Stomach (tissue), 9 donors: ENCODE measurements around the gene PFN2. TPM values are rescaled to one million over a fixed set of nuclear protein-coding genes. Genes with fewer than 3 reads are reported as not detected.

Source experiments
- DNase-seq, 2 donors: peaks; one replicate each; pipeline versions ENCODE4 v3.0.0 to v3.0.0-alpha.2; 2013 to 2019
- H3K27ac ChIP-seq, 5 donors: fragments of 200-600 bp in 4 of 5; sonication (generic) in 4 of 5; one replicate each; pipeline ENCODE4 v1.5.1; 2013 to 2019; ENCODE audit warnings: mild to moderate bottlenecking in 1 of 5, moderate library complexity in 1 of 5
- H3K27me3 ChIP-seq, 3 donors: fragments of 200-600 bp; sonication (generic); one replicate each; pipeline ENCODE4 v1.5.1; 2017 to 2019; ENCODE audit warnings: mixed run types in 1 of 3
- H3K36me3 ChIP-seq, 4 donors: fragments of 200-600 bp; sonication (generic); 1 replicate in 3 of 4; 2 replicates in 1 of 4; pipeline ENCODE4 v1.5.1; 2016 to 2019
- H3K4me1 ChIP-seq, 4 donors: fragments of 200-600 bp; sonication (generic); one replicate each; pipeline ENCODE4 v1.5.1; 2016 to 2019
- H3K4me3 ChIP-seq, 4 donors: fragments of 200-600 bp; sonication (generic) in 3 of 4; one replicate each; pipeline ENCODE4 v1.5.1; 2016 to 2019; ENCODE audit warnings: mild to moderate bottlenecking in 1 of 4
- H3K9me3 ChIP-seq, 4 donors: fragments of 200-600 bp; sonication (generic); one replicate each; pipeline ENCODE4 v1.5.1; 2016 to 2019
- CTCF ChIP-seq, 7 experiments: fragments of 450-650 bp in 4 of 7; fragments of 200-600 bp in 3 of 7; sonication (generic) in 3 of 7; IDR thresholded peaks; one replicate each; pipeline ENCODE4 v1.5.1; 2016 to 2019; ENCODE audit warnings: antibody characterized with exemption in 7 of 7, control low read depth in 2 of 7, mild to moderate bottlenecking in 1 of 7
- EP300 ChIP-seq: sonication (generic); formaldehyde crosslinking; IDR thresholded peaks from one replicate; pipeline ENCODE4 v1.6.1; 2017; ENCODE audit warnings: antibody characterized with exemption
- POLR2A ChIP-seq, 4 donors: fragments of 450-650 bp; IDR thresholded peaks; one replicate each; pipeline ENCODE4 v1.6.1; 2016; ENCODE audit warnings: antibody characterized with exemption in 4 of 4, control low read depth in 2 of 4, mild to moderate bottlenecking in 1 of 4, moderate library complexity in 1 of 4
- POLR2AphosphoS5 ChIP-seq, 3 donors: sonication (generic); formaldehyde crosslinking; IDR thresholded peaks; one replicate each; pipeline ENCODE4 v1.6.1; 2016; ENCODE audit warnings: antibody characterized with exemption in 3 of 3
- WGBS, 5 donors: extraction: QIAGEN DNeasy Blood & Tissue Kit in 3 of 5; methylation state at CpG; one replicate each; pipeline versions ENCODE4 v1.1.5 to v1.1.7; 2013 to 2018; 5-methylcytosine and 5-hydroxymethylcytosine counted together
- intact Hi-C: fragments of 100-400 bp; cut with DNase I; formaldehyde crosslinking; loops from one replicate; pipeline ENCODE4 v1.15.1; 2023; ENCODE audit warnings: low total_unique reads
- polyA plus RNA-seq, 3 donors: library from polyadenylated mRNA; stranded (reverse); fragments of 200-250 nt; gene quantifications; one replicate each; pipeline ENCODE4 v1.2.3, GENCODE V29; 2013
- total RNA-seq, 5 donors: library from RNA; depleted of rRNA; stranded (reverse); fragments of >200 nt; gene quantifications; one replicate each; pipeline versions ENCODE4 v1.1.0 to v1.2.3, GENCODE V29; 2014 to 2016
- donor health status: healthy with polysubstance abuse.
- donor health status: Bipolar disorder and iron deficiency.
- donor health status: healthy.

Gene PFN2
- total and polyA plus RNA-seq, 8 donors, result 1.2 to 130 (median 38.4) TPM

GRCh38 chr3:150013801-150014200, 43.1 kb upstream of the PFN2 start:
- intact Hi-C loops, result no loop called here
- Histone ChIP-seq H3K27me3 (no peaks in the 10 kb centered on the region), H3K27ac (no peak overlapping the region), H3K4me3 (no peak overlapping the region), H3K36me3 (no peaks in the 10 kb centered on the region), H3K4me1 (no peaks in the 10 kb centered on the region), H3K9me3 (no peaks in the 10 kb centered on the region)
- TF ChIP-seq POLR2AphosphoS5 (IDR thresholded peaks at IDR 0.05) (no peak), POLR2A (IDR thresholded peaks at IDR 0.05) (no peak), CTCF (IDR thresholded peaks at IDR 0.05) (no peak), EP300 (no peak)
- no peak for DNase-seq
- WGBS, 5 donors, result 85 to 98% (median 95%) methylated on average over 2 of the region's 2 CpGs

GRCh38 chr3:150006794-150007193, 36.1 kb upstream of the PFN2 start:
- no peak overlapping the region for H3K27ac ChIP-seq
- no peak overlapping the region for H3K4me3 ChIP-seq
- no peak for TF ChIP-seq POLR2A (IDR thresholded peaks at IDR 0.05)
- no peak for TF ChIP-seq CTCF (IDR thresholded peaks at IDR 0.05)
- no peak for TF ChIP-seq POLR2AphosphoS5 (IDR thresholded peaks at IDR 0.05)
- no peak for TF ChIP-seq EP300
- intact Hi-C loops, result loop anchor here (5.0 kb wide), 1 partner anchor 131 kb away; no protein-coding TSS in a partner anchor
- DNase-seq, result no peak
- no peaks in the 10 kb centered on the region for H3K27me3 ChIP-seq
- no peaks in the 10 kb centered on the region for H3K36me3 ChIP-seq
- no peaks in the 10 kb centered on the region for H3K9me3 ChIP-seq
- H3K4me1 ChIP-seq, result no peaks in the 10 kb centered on the region

GRCh38 chr3:150005243-150006112, 34.8 kb upstream of the PFN2 start:
- 73 to 80% (median 78%) methylated on average over 4 of the region's 4 CpGs for WGBS, 5 donors

GRCh38 chr3:150000641-150001040, 29.9 kb upstream of the PFN2 start:
- Histone ChIP-seq H3K4me3 (no peak overlapping the region), H3K27me3 (no peaks in the 10 kb centered on the region), H3K4me1 (no peaks in the 10 kb centered on the region), H3K27ac (no peak overlapping the region), H3K9me3 (peaks cover 0 to 11% (median 1%) of the 10 kb centered on the region in 4 donors), H3K36me3 (no peaks in the 10 kb centered on the region)
- intact Hi-C loops, result no loop called here
- TF ChIP-seq POLR2AphosphoS5 (IDR thresholded peaks at IDR 0.05) (no peak), POLR2A (IDR thresholded peaks at IDR 0.05) (no peak), EP300 (no peak), CTCF (IDR thresholded peaks at IDR 0.05) (no peak)
- no peak for DNase-seq

More at GRCh38 chr3:150005243-150006112, 34.8 kb upstream of the PFN2 start:
- no peak for DNase-seq
- Histone ChIP-seq H3K4me3 (no peak overlapping the region), H3K27me3 (no peaks in the 10 kb centered on the region), H3K9me3 (no peaks in the 10 kb centered on the region), H3K4me1 (no peaks in the 10 kb centered on the region), H3K27ac (no peak overlapping the region), H3K36me3 (no peaks in the 10 kb centered on the region)
- intact Hi-C loops, result loop anchor here (5.0 kb wide), 1 partner anchor 132 kb away; no protein-coding TSS in a partner anchor
- TF ChIP-seq POLR2A (IDR thresholded peaks at IDR 0.05), result no peak
- TF ChIP-seq CTCF (IDR thresholded peaks at IDR 0.05), result no peak
- TF ChIP-seq EP300, result no peak
- TF ChIP-seq POLR2AphosphoS5 (IDR thresholded peaks at IDR 0.05), result no peak
